Adrenal gland (tissue), 12 donors: ENCODE measurements around the gene CUL7. TPM values are rescaled to one million over a fixed set of nuclear protein-coding genes. Genes with fewer than 3 reads are reported as not detected.

Experiments used
- DNase-seq, 7 donors: peaks; one replicate each; pipeline ENCODE4 v3.0.0-alpha.2; 2019 to 2020
- H3K27ac ChIP-seq, 5 donors: fragments of 200-600 bp; sonication (generic) in 4 of 5; 1 replicate in 3 of 5; 2 replicates in 2 of 5; pipeline versions ENCODE4 v1.5.1 to v1.8.0; 2016 to 2020; ENCODE audit warnings: mild to moderate bottlenecking in 1 of 5
- H3K27me3 ChIP-seq: fragments of 200-600 bp; 2 replicates; pipeline ENCODE4 v1.8.0; 2021
- H3K36me3 ChIP-seq, 2 donors: fragments of 200-600 bp; replicated peaks in 1 of 2; 1 replicate in 1 of 2; 2 replicates in 1 of 2; pipeline versions ENCODE4 v1.5.1 to v1.8.0; 2018 to 2022
- H3K4me1 ChIP-seq, 2 donors: fragments of 200-600 bp; replicated peaks in 1 of 2; 1 replicate in 1 of 2; 2 replicates in 1 of 2; pipeline versions ENCODE4 v1.5.1 to v1.8.0; 2018 to 2021
- H3K4me3 ChIP-seq, 4 donors: fragments of 200-600 bp; sonication (generic) in 3 of 4; one replicate each; pipeline ENCODE4 v1.5.1; 2016 to 2018
- H3K9me3 ChIP-seq, 3 donors: fragments of 200-600 bp; sonication (generic) in 1 of 3; replicated peaks in 1 of 3; 1 replicate in 2 of 3; 2 replicates in 1 of 3; pipeline versions ENCODE4 v1.5.1 to v1.8.0; 2016 to 2021
- CTCF ChIP-seq, 6 experiments: fragments of 450-650 bp in 4 of 6; fragments of 200-600 bp in 2 of 6; sonication (generic) in 1 of 6; IDR thresholded peaks; 1 replicate in 5 of 6; 2 replicates in 1 of 6; pipeline versions ENCODE4 v1.5.1 to v1.8.0; 2016 to 2021; ENCODE audit warnings: antibody characterized with exemption in 6 of 6, mild to moderate bottlenecking in 2 of 6, moderate library complexity in 1 of 6
- POLR2A ChIP-seq, 2 donors: fragments of 450-650 bp; IDR thresholded peaks; one replicate each; pipeline ENCODE4 v1.6.1; 2017; ENCODE audit warnings: antibody characterized with exemption in 2 of 2, mild to moderate bottlenecking in 2 of 2, moderate library complexity in 1 of 2
- WGBS, 4 donors: extraction: QIAGEN DNeasy Blood & Tissue Kit in 2 of 4; methylation state at CpG; one replicate each; pipeline versions ENCODE4 v1.1.5 to v1.1.7; 2013 to 2017; 5-methylcytosine and 5-hydroxymethylcytosine counted together
- intact Hi-C, 2 donors: fragments of 100-400 bp; cut with DNase I; formaldehyde crosslinking; loops; one replicate each; pipeline versions ENCODE4 v1.14.1 to v1.15.0; 2022 to 2023
- polyA plus RNA-seq, 3 donors: library from polyadenylated mRNA; stranded (reverse); fragments of 200-250 nt in 2 of 3; fragments of 350-450 nt in 1 of 3; fragmentation: Illumina TruSeq in 1 of 3; extraction: RNeasy Lipid Tissue Mini Kit (QIAGEN cat#74804) in 1 of 3; gene quantifications; one replicate each; pipeline ENCODE4 v1.2.3, GENCODE V29; 2013 to 2014
- total RNA-seq, 9 donors: library from RNA; depleted of rRNA in 4 of 9; stranded (reverse); fragments of >200 nt in 4 of 9; fragments of 120-200 nt in 1 of 9; fragmentation: NEBNext Ultra II Directional in 1 of 9; extraction: Animal tissue kit (Norgen Biotek cat#: 25700) in 1 of 9; gene quantifications; one replicate each; pipeline versions ENCODE4 v1.1.0 to v1.2.4, GENCODE V29; 2013 to 2023
- donor health status: healthy with polysubstance abuse.
- donor health status: Bipolar disorder and iron deficiency.
- donor health status: DM: yes; HTN: yes; CAD: no.
- donor health status: DM: no; HTN: no; CAD: no.
- donor health status: DM: no; HTN: no; CAD: no.
- donor health status: DM: yes; HTN: yes; CAD: no.

CUL7 gene
- total and polyA plus RNA-seq, 12 donors, result 12.0 to 52.5 (median 32.7) TPM

- H3K4me3 ChIP-seq, result peak overlapping the region; percentile 26 to 74 (median 48)
- intact Hi-C loops, result no loop called here
- H3K27me3 ChIP-seq, result no peaks in the 10 kb centered on the region
- H3K9me3 ChIP-seq, result no peaks in the 10 kb centered on the region
- H3K36me3 ChIP-seq, result peaks cover 0 to 52% of the 10 kb centered on the region in 2 donors
- peaks cover 24 to 46% of the 10 kb centered on the region in 2 donors for H3K4me1 ChIP-seq
- peak overlapping the region in 2 of 5 donors; percentile 72 to 73 for H3K27ac ChIP-seq
- no peak for DNase-seq
- TF ChIP-seq CTCF (IDR thresholded peaks at IDR 0.05) (no peak), POLR2A (IDR thresholded peaks at IDR 0.05) (no peak)
- 1 to 2% (median 1%) methylated on average over 7 of the region's 7 CpGs for WGBS, 4 donors
Observed at GRCh38 chr6:43014434-43014909, 39.2 kb downstream of the CUL7 start.

GRCh38 chr6:43013843-43014433 is 39.7 kb downstream of the CUL7 start, which contains the start of the genes KLHDC3 and MEA1:
KLHDC3 (plus strand) TSS chr6:43014249; CDS start chr6:43017193, 2,944 bp downstream.
MEA1 (minus strand) TSS chr6:43013946; CDS start chr6:43013813, 133 bp downstream.
- Histone ChIP-seq H3K4me1 (peaks cover 24 to 46% of the 10 kb centered on the region in 2 donors), H3K4me3 (peak within 1 kb of the TSS; percentile 44 to 74 (median 62)), H3K9me3 (no peaks in the 10 kb centered on the region), H3K27me3 (no peaks in the 10 kb centered on the region), H3K27ac (peak within 1 kb of the TSS in 4 of 5 donors; percentile 51 to 85 (median 64)), H3K36me3 (peaks cover 0 to 52% of the 10 kb centered on the region in 2 donors)
- 0% methylated on average over 11 to 51 of the region's 51 CpGs for WGBS, 4 donors
- TF ChIP-seq CTCF (IDR thresholded peaks at IDR 0.05), result no peak
- peak; percentile 19 to 52 for TF ChIP-seq POLR2A (IDR thresholded peaks at IDR 0.05)
- DNase-seq, result peak; percentile 99 to 100 (median 100)
- intact Hi-C loops, result no loop called here

GRCh38 chr6:43013097-43013842 is 40.4 kb downstream of the CUL7 start:
- peak overlapping the region; percentile 44 to 74 (median 62) for H3K4me3 ChIP-seq
- H3K4me1 ChIP-seq, result peaks cover 24 to 46% of the 10 kb centered on the region in 2 donors
- H3K27me3 ChIP-seq, result no peaks in the 10 kb centered on the region
- WGBS, 4 donors, result 2 to 6% (median 3%) methylated on average over 22 to 25 of the region's 25 CpGs
- TF ChIP-seq CTCF (IDR thresholded peaks at IDR 0.05) (no peak), POLR2A (IDR thresholded peaks at IDR 0.05) (no peak)
- H3K36me3 ChIP-seq, result peaks cover 0 to 52% of the 10 kb centered on the region in 2 donors
- H3K27ac ChIP-seq, result peak overlapping the region in 4 of 5 donors; percentile 51 to 85 (median 58)
- peak in 1 of 7 donors; percentile 36 for DNase-seq
- intact Hi-C loops, result no loop called here
- H3K9me3 ChIP-seq, result no peaks in the 10 kb centered on the region

GRCh38 chr6:43012364-43012763 is 41.3 kb downstream of the CUL7 start:
- WGBS, 4 donors, result 80 to 89% (median 86%) methylated on average over 5 to 6 of the region's 6 CpGs
- H3K4me3 ChIP-seq, result no peak overlapping the region
- DNase-seq, result no peak
- intact Hi-C loops, result no loop called here
- H3K27me3 ChIP-seq, result no peaks in the 10 kb centered on the region
- TF ChIP-seq CTCF (IDR thresholded peaks at IDR 0.05), result no peak
- TF ChIP-seq POLR2A (IDR thresholded peaks at IDR 0.05), result no peak
- H3K36me3 ChIP-seq, result peaks cover 0 to 52% of the 10 kb centered on the region in 2 donors
- H3K4me1 ChIP-seq, result peaks cover 24 to 44% of the 10 kb centered on the region in 2 donors
- no peaks in the 10 kb centered on the region for H3K9me3 ChIP-seq
- H3K27ac ChIP-seq, result no peak overlapping the region
